Measurements from ENCODE around the gene PTGER1. TPM values are rescaled to one million over a fixed set of nuclear protein-coding genes. Genes with fewer than 3 reads are reported as not detected.
"Not testable (repeated sequence)": the region's sequence is repeated elsewhere in the genome, so short reads cannot be mapped to it uniquely, and the experiment has no call there.

Gene PTGER1
- total and polyA plus RNA-seq, 9 of the 15 experiments (the other 6 are each of a cell fraction or from before 2014, with no cell fraction given): 0.06 to 0.36 (median 0.31) TPM; not detected in 5

DNA sequence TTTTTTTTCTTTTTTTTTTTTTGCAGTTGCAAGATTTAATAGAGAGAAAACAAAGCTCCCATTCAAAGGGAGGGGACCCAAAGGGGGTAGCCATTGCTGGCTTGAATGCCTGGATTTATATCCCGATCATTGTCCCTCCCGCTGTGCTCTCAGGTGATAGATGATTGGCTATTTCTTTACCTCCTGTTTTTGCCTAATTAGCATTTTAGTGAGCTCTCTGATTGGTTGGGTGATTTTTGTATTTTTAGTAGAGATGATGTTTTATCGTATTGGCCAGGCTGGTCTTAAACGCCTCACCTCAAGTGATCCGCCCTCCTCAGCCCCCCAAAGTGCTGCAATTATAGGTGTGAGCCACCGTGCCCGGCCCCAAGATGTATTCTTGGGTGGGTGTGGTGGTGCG lies 29.4 kb upstream of the PTGER1 start:
- BruUV-seq (replicated peaks); H2AFZ ChIP-seq (ENCODE audit: low read depth, low read length); intact Hi-C loops (cut with micrococcal nuclease); H3K27me3 ChIP-seq (ENCODE audit: control insufficient read depth in 2 of 2, insufficient read depth in 2 of 2, low read length in 2 of 2); H3K9me1 ChIP-seq (ENCODE audit: control insufficient read depth, insufficient read depth, low read length); H3K9ac ChIP-seq (ENCODE audit: insufficient read depth in 1 of 2, low read depth in 2 of 2, low read length in 2 of 2); H4K20me1 ChIP-seq (replicated peaks; ENCODE audit: control insufficient read depth, insufficient read depth, low read length); H3K4me3 ChIP-seq; H3K36me3 ChIP-seq (ENCODE audit: control insufficient read depth, insufficient read depth, low read length); FAIRE-seq; H3K9me3 ChIP-seq (replicated peaks; ENCODE audit: control insufficient read depth, insufficient read depth, low read depth, low read length); CTCF ChIA-PET (ENCODE audit: low intra/inter-chr PET ratio); H3K79me2 ChIP-seq (ENCODE audit: control insufficient read depth, insufficient read depth, low read length); H3K4me2 ChIP-seq (ENCODE audit: insufficient read depth, low read length); DNase-seq (ENCODE audit: extremely low read depth in 1 of 4, low spot score in 3 of 4); in situ Hi-C loops (cut with MboI); H3K27ac ChIP-seq (ENCODE audit: extremely low read depth, low read depth, low read length); ATAC-seq: not testable (repeated sequence)
- POLR2A ChIA-PET: interaction anchor here (0.6 to 7.5 kb wide), 2 partner anchors 12 to 120 kb away, joined by 3 to 70 read pairs; partner anchors contain the start of gene DNAJB1
- 49% methylated on average over 8 of the region's 8 CpGs for WGBS (ENCODE audit: insufficient coverage, low coverage, missing lambda C conversion rate)
- H3K4me1 ChIP-seq (replicated peaks in 1 of 2; ENCODE audit: control insufficient read depth in 2 of 2, insufficient read depth in 2 of 2, low read length in 2 of 2): peaks cover 18% of the 10 kb centered on the region in 2 experiments; a peak in 4 of 5 replicates
- TF ChIP-seq C11orf30 (IDR thresholded peaks at IDR 0.05; ENCODE audit: low read depth) (peak; percentile 63), ZNF316 (IDR thresholded peaks at IDR 0.05) (peak; percentile 77)

- WGBS (ENCODE audit: insufficient coverage, low coverage, missing lambda C conversion rate): no CpG with 5 or more reads among the region's 1 CpG
- FAIRE-seq: no peak
- H3K9ac ChIP-seq (ENCODE audit: insufficient read depth in 1 of 2, low read depth in 2 of 2, low read length in 2 of 2): no peak overlapping the region
Observed at GRCh38 chr19:14503285-14503684, 28.1 kb upstream of the PTGER1 start.

More at GRCh38 chr19:14503285-14503684, 28.1 kb upstream of the PTGER1 start:
- Histone ChIP-seq H3K4me2 (ENCODE audit: insufficient read depth, low read length) (no peak overlapping the region), H3K27ac (ENCODE audit: extremely low read depth, low read depth, low read length) (no peak overlapping the region), H2AFZ (ENCODE audit: low read depth, low read length) (no peak overlapping the region), H3K4me1 (replicated peaks in 1 of 2; ENCODE audit: control insufficient read depth in 2 of 2, insufficient read depth in 2 of 2, low read length in 2 of 2) (peaks cover 18% of the 10 kb centered on the region in 2 experiments; a peak in 4 of 5 replicates), H3K9me1 (ENCODE audit: control insufficient read depth, insufficient read depth, low read length) (no peaks in the 10 kb centered on the region), H3K9me3 (replicated peaks; ENCODE audit: control insufficient read depth, insufficient read depth, low read depth, low read length) (no peaks in the 10 kb centered on the region), H3K4me3 (no peak overlapping the region), H4K20me1 (replicated peaks; ENCODE audit: control insufficient read depth, insufficient read depth, low read length) (no peaks in the 10 kb centered on the region; the same call in 1 of the 2 replicates), H3K36me3 (ENCODE audit: control insufficient read depth, insufficient read depth, low read length) (no peaks in the 10 kb centered on the region), H3K79me2 (ENCODE audit: control insufficient read depth, insufficient read depth, low read length) (no peaks in the 10 kb centered on the region), H3K27me3 (ENCODE audit: control insufficient read depth in 2 of 2, insufficient read depth in 2 of 2, low read length in 2 of 2) (no peaks in the 10 kb centered on the region)
- TF ChIP-seq, protein P1, sequence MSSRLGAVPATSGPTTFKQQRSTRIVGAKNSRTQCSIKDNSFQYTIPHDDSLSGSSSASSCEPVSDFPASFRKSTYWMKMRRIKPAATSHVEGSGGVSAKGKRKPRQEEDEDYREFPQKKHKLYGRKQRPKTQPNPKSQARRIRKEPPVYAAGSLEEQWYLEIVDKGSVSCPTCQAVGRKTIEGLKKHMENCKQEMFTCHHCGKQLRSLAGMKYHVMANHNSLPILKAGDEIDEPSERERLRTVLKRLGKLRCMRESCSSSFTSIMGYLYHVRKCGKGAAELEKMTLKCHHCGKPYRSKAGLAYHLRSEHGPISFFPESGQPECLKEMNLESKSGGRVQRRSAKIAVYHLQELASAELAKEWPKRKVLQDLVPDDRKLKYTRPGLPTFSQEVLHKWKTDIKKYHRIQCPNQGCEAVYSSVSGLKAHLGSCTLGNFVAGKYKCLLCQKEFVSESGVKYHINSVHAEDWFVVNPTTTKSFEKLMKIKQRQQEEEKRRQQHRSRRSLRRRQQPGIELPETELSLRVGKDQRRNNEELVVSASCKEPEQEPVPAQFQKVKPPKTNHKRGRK (tag; IDR thresholded peaks at IDR 0.05): peak; percentile 74
- no peak for TF ChIP-seq IRF1 (CRISPR knock-in tag; IDR thresholded peaks at IDR 0.05; ENCODE audit: borderline replicate concordance)
- TF ChIP-seq ETV6 (IDR thresholded peaks at IDR 0.05; ENCODE audit: borderline replicate concordance in 1 of 2, low read depth in 2 of 2, low read length in 1 of 2): no peak
- no peak for TF ChIP-seq ETV6 (CRISPR knock-in tag; IDR thresholded peaks at IDR 0.05; ENCODE audit: borderline replicate concordance)
- no peak for TF ChIP-seq NCOA1 (IDR thresholded peaks at IDR 0.05; ENCODE audit: low read depth)
- TF ChIP-seq PKNOX1 (IDR thresholded peaks at IDR 0.05): peak; percentile 68
- no peak for TF ChIP-seq SMAD4 (CRISPR knock-in tag; conservative IDR thresholded peaks at IDR 0.05)
- intact Hi-C loops (cut with micrococcal nuclease) (no loop called here), in situ Hi-C loops (cut with MboI) (no loop called here)
- ChIA-PET POLR2A (interaction anchor here (1.0 to 7.5 kb wide), 2 partner anchors 13 to 35 kb away, joined by 3 to 70 read pairs; partner anchors contain the start of gene DNAJB1), CTCF (ENCODE audit: low intra/inter-chr PET ratio) (no interaction called here)
- no peak for ATAC-seq
- no peak for DNase-seq (ENCODE audit: extremely low read depth in 1 of 4, low spot score in 3 of 4)
- BruUV-seq (replicated peaks): no TSS peak
